ENCODE results near the gene IZUMO4.

DNA sequence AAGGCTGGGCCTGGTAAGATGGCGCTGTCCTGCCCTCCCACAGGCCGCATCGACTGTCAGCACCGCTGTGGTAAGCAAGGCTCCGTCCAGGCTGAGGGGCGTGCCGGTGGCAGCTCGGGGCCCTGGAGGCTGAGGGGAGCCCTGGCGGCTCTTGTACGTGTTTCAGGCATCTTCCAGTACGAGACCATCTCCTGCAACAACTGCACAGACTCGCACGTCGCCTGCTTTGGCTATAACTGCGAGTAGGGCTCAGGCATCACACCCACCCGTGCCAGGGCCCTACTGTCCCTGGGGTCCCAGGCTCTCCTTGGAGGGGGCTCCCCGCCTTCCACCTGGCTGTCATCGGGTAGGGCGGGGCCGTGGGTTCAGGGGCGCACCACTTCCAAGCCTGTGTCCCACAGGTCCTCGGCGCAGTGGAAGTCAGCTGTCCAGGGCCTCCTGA lies 1.2 kb downstream of the IZUMO4 start:
- TF ChIP-seq, protein P1, sequence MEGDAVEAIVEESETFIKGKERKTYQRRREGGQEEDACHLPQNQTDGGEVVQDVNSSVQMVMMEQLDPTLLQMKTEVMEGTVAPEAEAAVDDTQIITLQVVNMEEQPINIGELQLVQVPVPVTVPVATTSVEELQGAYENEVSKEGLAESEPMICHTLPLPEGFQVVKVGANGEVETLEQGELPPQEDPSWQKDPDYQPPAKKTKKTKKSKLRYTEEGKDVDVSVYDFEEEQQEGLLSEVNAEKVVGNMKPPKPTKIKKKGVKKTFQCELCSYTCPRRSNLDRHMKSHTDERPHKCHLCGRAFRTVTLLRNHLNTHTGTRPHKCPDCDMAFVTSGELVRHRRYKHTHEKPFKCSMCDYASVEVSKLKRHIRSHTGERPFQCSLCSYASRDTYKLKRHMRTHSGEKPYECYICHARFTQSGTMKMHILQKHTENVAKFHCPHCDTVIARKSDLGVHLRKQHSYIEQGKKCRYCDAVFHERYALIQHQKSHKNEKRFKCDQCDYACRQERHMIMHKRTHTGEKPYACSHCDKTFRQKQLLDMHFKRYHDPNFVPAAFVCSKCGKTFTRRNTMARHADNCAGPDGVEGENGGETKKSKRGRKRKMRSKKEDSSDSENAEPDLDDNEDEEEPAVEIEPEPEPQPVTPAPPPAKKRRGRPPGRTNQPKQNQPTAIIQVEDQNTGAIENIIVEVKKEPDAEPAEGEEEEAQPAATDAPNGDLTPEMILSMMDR (IDR thresholded peaks at IDR 0.05; ENCODE audit: insufficient read depth, low read depth, low read length), result no peak
- TF ChIP-seq EZH2 (IDR thresholded peaks at IDR 0.05; ENCODE audit: insufficient read depth, low read length), result no peak

All from astrocyte (in vitro differentiated cells and primary cell).